Fibroblast of lung (primary cell): ENCODE results near the gene TSHZ2. TPM values are rescaled to one million over a fixed set of nuclear protein-coding genes. Genes with fewer than 3 reads are reported as not detected.

Experiments
- DNase-seq, 2 donors: peaks; one replicate each; pipeline versions ENCODE4 v3.0.0 to v3.0.0-alpha.2; 2010; ENCODE audit warnings: low read depth in 2 of 2
- H2AFZ ChIP-seq: 2 replicates; pipeline ENCODE4 v1.5.1; 2012; ENCODE audit warnings: low read length, control low read depth, inconsistent platforms
- H3K27ac ChIP-seq: 2 replicates; pipeline ENCODE4 v1.5.1; 2011; ENCODE audit warnings: low read length, control low read depth; ENCODE audit not compliant: insufficient read depth
- H3K27me3 ChIP-seq: 2 replicates; pipeline ENCODE4 v1.5.1; 2011; ENCODE audit warnings: mild to moderate bottlenecking, low read length; ENCODE audit not compliant: control insufficient read depth, insufficient read depth
- H3K36me3 ChIP-seq: 2 replicates; pipeline ENCODE4 v1.5.1; 2011; ENCODE audit warnings: low read length; ENCODE audit not compliant: control insufficient read depth, insufficient read depth
- H3K4me1 ChIP-seq: 2 replicates; pipeline ENCODE4 v1.5.1; 2011; ENCODE audit warnings: low read length; ENCODE audit not compliant: control insufficient read depth, insufficient read depth; ENCODE audit errors: extremely low read depth
- H3K4me2 ChIP-seq: 2 replicates; pipeline ENCODE4 v1.5.1; 2011; ENCODE audit warnings: low read length, control low read depth; ENCODE audit not compliant: insufficient read depth; ENCODE audit errors: extremely low read depth
- H3K4me3 ChIP-seq, 4 experiments: fragments of 200-600 bp in 1 of 4; sonication (generic) in 1 of 4; replicated peaks in 1 of 4; 2 replicates each; pipeline ENCODE4 v1.5.1; 2011 to 2016; ENCODE audit warnings: low read length in 4 of 4, low read depth in 3 of 4, mild to moderate bottlenecking in 3 of 4, control low read depth in 2 of 4, inconsistent platforms in 1 of 4, mixed read lengths in 1 of 4; ENCODE audit not compliant: insufficient read depth in 1 of 4; ENCODE audit errors: control extremely low read depth in 1 of 4
- H3K79me2 ChIP-seq: 2 replicates; pipeline ENCODE4 v1.5.1; 2012; ENCODE audit warnings: mild to moderate bottlenecking, low read length, inconsistent platforms; ENCODE audit not compliant: control insufficient read depth, insufficient read depth
- H3K9ac ChIP-seq: 2 replicates; pipeline ENCODE4 v1.5.1; 2011; ENCODE audit warnings: mild to moderate bottlenecking, low read length, control low read depth; ENCODE audit not compliant: insufficient read depth
- H3K9me3 ChIP-seq: 2 replicates; pipeline ENCODE4 v1.5.1; 2012; ENCODE audit warnings: low read depth, low read length; ENCODE audit not compliant: control insufficient read depth, insufficient read depth
- H4K20me1 ChIP-seq: 2 replicates; pipeline ENCODE4 v1.5.1; 2011; ENCODE audit warnings: low read length; ENCODE audit not compliant: control insufficient read depth, insufficient read depth; ENCODE audit errors: extremely low read depth
- EZH2 ChIP-seq: IDR thresholded peaks from 2 replicates; pipeline ENCODE4 v1.5.1; 2012; ENCODE audit warnings: low read length, control low read depth, mild to moderate bottlenecking; ENCODE audit errors: missing control alignments
- polyA plus RNA-seq, 2 donors: library from polyadenylated mRNA; depleted of rRNA in 1 of 2; stranded (reverse) in 1 of 2; unstranded in 1 of 2; fragments of >200 nt; gene quantifications; 2 replicates each; pipeline ENCODE4 v1.2.1, GENCODE V29; 2011 to 2012; ENCODE audit warnings: missing spikeins in 1 of 2
- total RNA-seq: library from RNA; depleted of rRNA; stranded (reverse); fragments of >200 nt; gene quantifications from 2 replicates; pipeline ENCODE4 v1.2.1, GENCODE V29; 2014
- TF ChIP-seq, protein P1 (sequence below), 2 donors: IDR thresholded peaks in 1 of 2; conservative IDR thresholded peaks in 1 of 2; 1 replicate in 1 of 2; 2 replicates in 1 of 2; pipeline ENCODE4 v1.5.1; 2011 to 2012; ENCODE audit warnings: low read length in 2 of 2, control low read depth in 1 of 2, inconsistent platforms in 1 of 2, low read depth in 1 of 2, mild to moderate bottlenecking in 1 of 2

Gene TSHZ2
- total and polyA plus RNA-seq, 2 donors (not counting 1 experiment from before 2014, with no cell fraction given), result 0.15 to 2.6 TPM

DNA sequence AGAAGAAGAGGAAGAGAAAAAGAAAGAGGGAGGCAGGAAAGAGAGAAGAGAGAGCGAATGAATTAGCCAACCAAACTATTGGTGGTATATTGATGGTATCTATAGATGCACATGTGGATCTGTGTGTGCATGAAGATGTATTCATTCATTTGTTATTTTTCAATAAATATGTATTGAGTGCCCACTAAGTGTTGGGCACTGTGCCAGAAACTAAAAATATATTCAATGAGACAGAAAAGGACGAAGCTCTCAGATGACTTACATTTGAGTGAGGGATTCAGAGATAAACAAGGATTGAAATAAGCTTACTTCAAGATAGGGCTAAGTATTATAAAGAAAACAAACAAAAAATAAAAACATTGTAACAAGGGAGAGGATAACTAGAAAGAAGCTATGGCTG lies 154.9 kb downstream of the TSHZ2 start:
- no peak for DNase-seq
- no peak overlapping the region for H3K4me3 ChIP-seq
- no peak overlapping the region for H2AFZ ChIP-seq
- H3K4me2 ChIP-seq, result no peak overlapping the region
- H3K9me3 ChIP-seq, result no peaks in the 10 kb centered on the region
- H4K20me1 ChIP-seq, result no peaks in the 10 kb centered on the region
- TF ChIP-seq, protein P1, sequence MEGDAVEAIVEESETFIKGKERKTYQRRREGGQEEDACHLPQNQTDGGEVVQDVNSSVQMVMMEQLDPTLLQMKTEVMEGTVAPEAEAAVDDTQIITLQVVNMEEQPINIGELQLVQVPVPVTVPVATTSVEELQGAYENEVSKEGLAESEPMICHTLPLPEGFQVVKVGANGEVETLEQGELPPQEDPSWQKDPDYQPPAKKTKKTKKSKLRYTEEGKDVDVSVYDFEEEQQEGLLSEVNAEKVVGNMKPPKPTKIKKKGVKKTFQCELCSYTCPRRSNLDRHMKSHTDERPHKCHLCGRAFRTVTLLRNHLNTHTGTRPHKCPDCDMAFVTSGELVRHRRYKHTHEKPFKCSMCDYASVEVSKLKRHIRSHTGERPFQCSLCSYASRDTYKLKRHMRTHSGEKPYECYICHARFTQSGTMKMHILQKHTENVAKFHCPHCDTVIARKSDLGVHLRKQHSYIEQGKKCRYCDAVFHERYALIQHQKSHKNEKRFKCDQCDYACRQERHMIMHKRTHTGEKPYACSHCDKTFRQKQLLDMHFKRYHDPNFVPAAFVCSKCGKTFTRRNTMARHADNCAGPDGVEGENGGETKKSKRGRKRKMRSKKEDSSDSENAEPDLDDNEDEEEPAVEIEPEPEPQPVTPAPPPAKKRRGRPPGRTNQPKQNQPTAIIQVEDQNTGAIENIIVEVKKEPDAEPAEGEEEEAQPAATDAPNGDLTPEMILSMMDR (conservative IDR thresholded peaks at IDR 0.05 in 1 of 2, IDR thresholded peaks at IDR 0.05 in 1 of 2; ENCODE audit: low read depth in 1 of 2, low read length in 2 of 2), result no peak
- no peak for TF ChIP-seq EZH2
- no peak overlapping the region for H3K9ac ChIP-seq
- no peak overlapping the region for H3K27ac ChIP-seq
- H3K4me1 ChIP-seq, result no peaks in the 10 kb centered on the region
- no peaks in the 10 kb centered on the region for H3K79me2 ChIP-seq
- H3K36me3 ChIP-seq, result no peaks in the 10 kb centered on the region
- no peaks in the 10 kb centered on the region for H3K27me3 ChIP-seq

DNA sequence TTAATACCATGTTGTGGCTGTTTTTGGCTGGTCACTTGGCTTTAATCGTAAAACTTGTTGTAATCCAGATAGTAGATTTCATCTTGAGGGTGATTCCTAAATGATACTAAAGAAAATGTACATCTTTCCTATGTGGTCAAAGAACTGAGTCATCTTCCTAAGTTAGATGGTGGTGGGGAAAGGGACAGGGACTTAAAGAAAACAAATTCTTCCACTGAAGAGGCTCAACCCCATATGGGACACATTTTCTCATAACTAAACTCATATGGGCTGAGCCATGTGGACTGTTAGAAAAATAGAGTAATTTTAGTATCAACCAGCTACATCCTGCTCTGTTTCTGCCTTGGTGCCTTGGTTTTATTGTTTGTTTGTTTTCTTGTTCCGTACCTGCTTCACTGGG lies 155.8 kb downstream of the TSHZ2 start:
- Histone ChIP-seq H3K9ac (no peak overlapping the region), H3K27ac (no peak overlapping the region), H3K4me2 (no peak overlapping the region), H4K20me1 (no peaks in the 10 kb centered on the region), H3K27me3 (no peaks in the 10 kb centered on the region), H3K36me3 (no peaks in the 10 kb centered on the region), H3K4me3 (no peak overlapping the region), H3K9me3 (no peaks in the 10 kb centered on the region), H2AFZ (no peak overlapping the region), H3K79me2 (no peaks in the 10 kb centered on the region), H3K4me1 (no peaks in the 10 kb centered on the region)
- no peak for DNase-seq
- TF ChIP-seq, protein P1 (conservative IDR thresholded peaks at IDR 0.05 in 1 of 2, IDR thresholded peaks at IDR 0.05 in 1 of 2; ENCODE audit: low read depth in 1 of 2, low read length in 2 of 2), result no peak
- TF ChIP-seq EZH2, result no peak

DNA sequence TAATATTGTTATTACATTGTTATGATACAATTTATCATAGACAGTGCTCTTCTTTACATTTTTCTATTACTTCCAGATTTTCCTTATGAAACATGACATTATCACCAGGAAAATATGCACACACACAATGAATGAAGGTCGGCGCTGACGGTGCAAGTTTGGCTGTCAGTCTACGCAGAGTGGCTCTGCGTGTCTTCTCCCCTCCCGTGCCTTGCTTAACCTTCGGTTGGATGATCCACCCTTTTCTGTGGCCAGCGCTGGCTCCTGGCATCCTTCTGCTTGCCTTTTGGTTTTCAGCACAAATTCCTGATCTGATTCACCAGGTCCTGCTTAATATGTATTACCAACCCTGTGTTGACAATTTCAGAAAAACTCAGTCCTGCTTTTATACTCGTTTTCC lies 157.4 kb downstream of the TSHZ2 start:
- Histone ChIP-seq H3K27me3 (no peaks in the 10 kb centered on the region), H4K20me1 (no peaks in the 10 kb centered on the region), H3K36me3 (no peaks in the 10 kb centered on the region), H3K79me2 (no peaks in the 10 kb centered on the region), H3K4me1 (no peaks in the 10 kb centered on the region), H2AFZ (no peak overlapping the region), H3K9me3 (no peaks in the 10 kb centered on the region), H3K9ac (no peak overlapping the region), H3K4me3 (no peak overlapping the region), H3K27ac (no peak overlapping the region), H3K4me2 (no peak overlapping the region)
- DNase-seq, result peak in 1 of 2 donors; percentile 9
- TF ChIP-seq, protein P1 (conservative IDR thresholded peaks at IDR 0.05 in 1 of 2, IDR thresholded peaks at IDR 0.05 in 1 of 2; ENCODE audit: low read depth in 1 of 2, low read length in 2 of 2), result no peak
- no peak for TF ChIP-seq EZH2
